ENCODE results near the gene TMUB2.

GRCh38 chr17:44197980-44198720 is 11.4 kb downstream of the TMUB2 start:
- TF ChIP-seq, protein P1, sequence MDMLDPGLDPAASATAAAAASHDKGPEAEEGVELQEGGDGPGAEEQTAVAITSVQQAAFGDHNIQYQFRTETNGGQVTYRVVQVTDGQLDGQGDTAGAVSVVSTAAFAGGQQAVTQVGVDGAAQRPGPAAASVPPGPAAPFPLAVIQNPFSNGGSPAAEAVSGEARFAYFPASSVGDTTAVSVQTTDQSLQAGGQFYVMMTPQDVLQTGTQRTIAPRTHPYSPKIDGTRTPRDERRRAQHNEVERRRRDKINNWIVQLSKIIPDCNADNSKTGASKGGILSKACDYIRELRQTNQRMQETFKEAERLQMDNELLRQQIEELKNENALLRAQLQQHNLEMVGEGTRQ (IDR thresholded peaks at IDR 0.05; ENCODE audit: borderline replicate concordance, low read depth, low read length), result no peak
- TF ChIP-seq CTCF (IDR thresholded peaks at IDR 0.05) (peak; percentile 33; the same call in 1 of the 2 replicates), SMC3 (IDR thresholded peaks at IDR 0.05; ENCODE audit: low read depth, low read length) (no peak), POLR2AphosphoS5 (IDR thresholded peaks at IDR 0.05; ENCODE audit: low read depth, low read length) (no peak), EP300 (IDR thresholded peaks at IDR 0.05; ENCODE audit: borderline replicate concordance in 1 of 2, low read depth in 1 of 2, low read length in 1 of 2) (no peak), YY1 (IDR thresholded peaks at IDR 0.05; ENCODE audit: low read depth) (no peak), NFIC (IDR thresholded peaks at IDR 0.05; ENCODE audit: borderline replicate concordance) (no peak), FOXJ3 (CRISPR knock-in tag; IDR thresholded peaks at IDR 0.05) (no peak), RCOR1 (IDR thresholded peaks at IDR 0.05; ENCODE audit: low read length) (no peak), NRF1 (IDR thresholded peaks at IDR 0.05; ENCODE audit: low read depth, low read length) (no peak), FOXM1 (IDR thresholded peaks at IDR 0.05; ENCODE audit: low read depth) (no peak), TAF1 (IDR thresholded peaks at IDR 0.05; ENCODE audit: borderline replicate concordance, low read depth, low read length) (0 out of 2 replicates have a peak, but pooled peaks have one; percentile 30), RXRA (IDR thresholded peaks at IDR 0.05; ENCODE audit: borderline replicate concordance, low read depth) (no peak), ZBTB33 (IDR thresholded peaks at IDR 0.05; ENCODE audit: borderline replicate concordance, low read depth) (no peak)
